Amniotic stem cell (primary cell): ENCODE data around the gene F7.
"Not testable (repeated sequence)": the region's sequence is repeated elsewhere in the genome, so short reads cannot be mapped to it uniquely, and the experiment has no call there.

Experiments used
- DNase-seq: peaks from one replicate; lab custom pipeline; 2025; lab: John Stamatoyannopoulos, UW

F7 gene

DNA sequence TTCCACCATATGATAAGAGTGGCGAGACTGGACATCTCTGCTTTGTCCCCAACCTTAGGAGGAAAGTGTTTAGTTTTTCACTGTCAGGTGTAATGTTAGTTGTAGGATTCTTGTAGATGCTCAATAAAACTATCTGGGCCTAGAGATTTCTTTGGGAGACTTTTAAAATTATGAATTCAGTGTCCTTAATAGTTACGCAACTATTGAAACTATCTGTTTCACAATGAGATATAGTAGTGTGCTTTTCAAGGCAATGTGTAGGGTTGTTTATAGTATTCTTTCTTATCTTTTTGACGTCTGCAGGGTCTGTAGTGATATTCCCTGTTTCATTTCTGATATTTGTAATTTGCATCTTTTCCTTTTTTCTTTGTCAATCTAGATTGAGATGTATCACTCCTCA lies 33.2 kb upstream of the F7 start:
- no peak for DNase-seq

DNA sequence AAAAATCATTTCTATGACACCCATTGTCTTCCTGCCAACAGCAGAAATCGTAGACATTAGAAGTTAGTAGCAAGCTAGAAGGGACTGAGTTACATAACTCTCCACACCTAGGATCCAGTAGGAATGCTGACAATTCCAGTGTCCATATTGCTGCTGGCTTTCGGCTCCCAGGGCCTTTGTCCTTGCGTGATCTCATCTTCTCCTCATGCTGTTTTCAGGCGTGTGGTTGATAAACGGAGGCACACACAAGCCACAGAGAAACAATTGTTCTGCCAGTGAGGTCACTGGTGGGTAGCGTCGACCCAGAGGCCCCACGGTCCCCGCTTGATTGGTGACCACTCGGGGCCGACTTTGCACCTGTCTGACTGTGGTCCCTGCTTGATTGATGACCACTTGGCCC lies 31.6 kb upstream of the F7 start:
- no peak for DNase-seq

DNA sequence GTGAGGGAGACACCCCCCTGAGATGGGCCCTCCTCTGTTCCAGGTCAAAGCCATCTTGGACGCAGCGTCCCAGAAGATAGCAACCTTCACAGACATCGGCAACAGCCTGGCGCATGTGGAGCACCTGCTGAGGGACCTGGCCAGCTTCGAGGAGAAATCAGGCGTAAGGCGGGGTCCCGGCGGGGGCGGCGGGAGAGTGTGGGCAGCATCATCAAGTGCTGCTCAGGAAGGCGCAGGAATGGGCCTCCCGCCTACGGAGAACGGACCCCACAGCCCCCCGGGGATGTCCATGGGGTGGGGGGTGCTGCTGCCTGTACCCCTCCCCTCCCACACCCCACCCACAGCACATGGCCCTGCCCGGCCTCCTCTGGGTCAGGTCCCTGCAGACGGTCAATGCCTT lies 31.2 kb upstream of the F7 start:
- no peak for DNase-seq

DNA sequence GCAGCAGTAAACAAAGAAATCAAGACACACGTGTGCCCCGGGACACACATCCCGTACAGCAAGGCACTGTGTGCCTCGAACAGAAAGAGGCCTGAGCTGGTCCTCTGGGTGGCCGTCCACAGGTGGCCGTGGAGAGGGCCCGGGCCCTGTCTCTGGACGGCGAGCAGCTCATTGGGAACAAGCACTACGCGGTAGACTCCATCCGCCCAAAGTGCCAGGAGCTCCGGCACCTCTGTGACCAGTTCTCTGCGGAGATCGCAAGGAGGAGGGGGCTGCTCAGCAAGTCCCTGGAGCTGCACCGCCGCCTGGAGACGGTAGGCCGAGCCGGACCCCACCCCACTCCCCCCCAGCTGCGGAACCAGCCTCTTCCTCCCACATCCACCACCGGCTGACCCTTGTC lies 30.7 kb upstream of the F7 start:
- no peak for DNase-seq

DNA sequence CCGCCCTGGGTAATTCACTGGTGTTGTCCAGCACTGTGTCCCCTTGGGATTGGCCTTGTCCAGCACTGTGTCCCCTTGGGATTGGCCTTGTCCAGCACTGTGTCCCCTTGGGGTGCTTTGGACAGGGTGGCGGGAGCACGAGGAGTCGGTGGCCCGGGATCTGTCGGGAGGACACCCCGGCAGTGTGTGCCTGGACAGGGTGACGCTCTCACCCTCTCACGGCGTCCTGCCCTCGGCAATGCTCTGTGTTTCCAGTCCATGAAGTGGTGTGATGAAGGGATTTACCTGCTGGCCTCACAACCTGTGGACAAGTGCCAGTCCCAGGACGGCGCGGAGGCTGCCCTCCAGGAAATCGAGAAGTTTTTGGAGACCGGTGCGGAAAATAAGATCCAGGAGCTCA lies 29.9 kb upstream of the F7 start:
- no peak for DNase-seq

DNA sequence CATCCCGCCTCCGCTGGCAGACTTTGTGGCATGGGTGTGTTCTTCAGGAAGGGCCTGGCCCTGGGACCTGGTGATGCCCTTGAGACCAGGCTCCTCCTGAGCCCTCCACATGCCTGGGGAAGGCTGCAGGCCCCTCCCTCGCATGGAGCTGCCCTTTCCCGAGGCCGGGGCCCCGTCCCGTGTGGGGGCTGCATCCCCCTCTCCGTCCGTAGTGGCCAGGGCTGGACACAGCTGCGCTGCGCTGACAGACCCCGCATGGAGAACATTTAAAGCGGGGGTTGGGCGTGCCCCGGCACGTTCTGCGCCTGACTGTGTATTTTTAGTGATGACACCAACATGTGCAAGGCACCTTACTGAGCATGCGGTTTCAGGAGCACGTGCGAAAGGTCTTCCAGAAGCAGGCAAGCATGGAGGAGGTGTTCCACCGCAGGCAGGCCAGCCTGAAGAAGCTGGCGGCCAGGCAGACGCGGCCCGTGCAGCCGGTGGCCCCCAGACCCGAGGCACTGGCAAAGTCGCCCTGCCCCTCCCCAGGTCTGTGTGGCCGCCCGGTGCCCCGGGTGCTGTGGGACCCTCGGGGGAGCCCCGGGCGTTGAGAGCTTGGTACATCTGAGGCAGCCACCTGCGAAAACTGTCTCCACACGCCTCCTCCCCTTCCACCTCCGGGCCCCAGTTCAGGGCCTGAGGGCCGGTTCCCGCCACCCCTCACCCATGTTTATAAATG lies 28.8 kb upstream of the F7 start:
- DNase-seq = no peak

DNA sequence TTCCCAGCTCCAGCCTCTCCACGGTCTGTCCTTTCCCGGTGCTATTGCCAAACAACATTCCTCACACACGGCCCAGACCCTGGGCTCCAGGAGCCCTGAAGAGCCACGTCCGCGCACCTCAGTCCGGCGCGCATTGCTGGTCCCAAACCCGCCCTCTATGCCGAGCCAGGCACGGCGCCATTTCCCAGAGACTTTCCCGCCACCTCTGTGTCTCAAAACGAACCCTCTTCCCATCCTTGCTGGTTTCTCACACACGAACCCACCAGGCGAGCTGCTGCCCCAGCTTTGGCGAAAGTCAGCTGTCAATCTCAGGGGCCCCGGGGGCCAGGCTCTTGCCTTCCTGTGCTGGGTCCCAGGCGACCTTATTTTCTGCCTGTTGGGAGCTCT lies 28.0 kb upstream of the F7 start:
- no peak for DNase-seq

DNA sequence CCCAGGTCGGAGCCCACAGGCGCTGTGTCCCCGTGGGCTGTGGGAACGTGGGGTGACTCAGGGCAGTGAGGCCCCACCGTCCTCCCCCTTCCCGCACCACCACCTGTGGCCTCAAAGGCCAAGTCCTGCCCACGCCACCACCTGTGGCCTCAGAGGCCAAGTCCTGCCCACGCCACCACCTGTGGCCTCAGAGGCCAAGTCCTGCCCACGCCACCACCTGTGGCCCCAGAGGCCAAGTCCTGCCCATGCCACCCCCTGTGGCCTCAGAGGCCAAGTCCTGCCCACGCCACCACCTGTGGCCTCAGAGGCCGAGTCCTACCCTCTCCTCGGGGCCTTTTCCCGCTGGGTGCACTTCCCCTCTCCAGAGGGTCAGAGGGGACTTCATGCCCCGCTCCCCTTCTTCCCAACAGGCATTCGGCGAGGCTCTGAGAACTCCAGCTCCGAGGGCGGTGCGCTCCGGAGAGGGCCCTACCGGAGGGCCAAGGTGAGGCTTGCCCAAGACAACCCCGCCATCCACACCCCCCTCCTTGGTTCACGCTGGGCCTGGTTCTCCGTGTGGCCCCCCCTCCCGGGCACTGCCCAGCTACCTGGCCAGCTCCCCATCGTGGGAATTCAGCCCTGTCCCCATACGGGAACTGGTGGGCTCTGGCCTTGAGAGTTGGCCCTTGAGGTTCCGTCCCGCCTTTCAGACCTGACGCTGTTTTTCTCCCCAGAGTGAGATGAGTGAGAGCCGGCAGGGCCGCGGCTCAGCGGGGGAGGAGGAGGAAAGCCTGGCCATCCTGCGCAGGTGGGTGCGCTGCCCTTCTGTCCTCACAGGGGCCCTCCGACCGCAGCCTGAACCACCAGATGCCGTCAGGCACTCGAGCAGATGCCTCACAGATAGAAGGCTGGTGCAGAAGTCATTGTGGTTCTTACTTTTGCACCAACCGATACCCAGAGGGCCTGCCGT lies 27.4 kb upstream of the F7 start:
- no peak for DNase-seq

DNA sequence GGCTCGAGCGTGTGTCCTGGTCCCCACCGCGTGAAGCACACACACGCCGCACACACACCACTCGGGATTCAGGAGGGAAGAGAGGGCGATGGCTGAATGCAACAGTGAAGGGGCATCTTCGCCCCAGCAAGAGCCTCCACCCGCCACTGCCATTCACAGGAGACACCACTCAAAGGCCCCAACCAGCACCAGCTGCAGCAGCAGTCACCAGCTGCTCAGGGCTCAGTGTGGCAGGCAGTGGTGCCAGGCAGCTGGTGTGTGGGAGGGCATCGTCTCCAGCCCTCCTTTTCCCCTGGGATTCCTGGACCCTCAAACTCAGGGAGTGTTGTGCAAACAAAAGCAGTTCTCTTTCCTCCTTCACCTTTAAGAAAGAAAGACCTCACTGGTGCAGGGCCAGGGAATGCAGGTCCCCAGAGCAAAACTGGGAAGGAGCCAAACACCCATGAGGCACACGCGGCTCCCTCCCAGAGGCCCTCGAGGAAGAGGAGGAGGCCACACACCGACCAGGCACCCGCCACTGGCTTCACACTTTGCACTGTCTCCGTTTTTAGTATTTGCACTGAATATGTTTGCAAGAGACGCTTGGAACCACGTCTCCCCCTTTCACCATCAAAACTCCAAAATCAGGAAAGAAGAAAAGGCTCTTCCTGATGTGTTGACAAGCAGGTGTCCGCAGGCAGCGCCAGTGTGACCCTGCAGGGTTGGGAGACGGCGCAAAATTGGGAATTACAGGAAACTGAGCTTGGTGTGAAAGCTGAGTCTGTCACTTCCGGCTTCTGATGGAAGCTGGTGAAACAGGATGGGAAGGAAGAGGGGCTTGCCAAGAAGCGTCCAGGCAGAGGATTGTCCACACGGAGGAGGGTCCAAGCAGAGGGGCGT lies 26.4 kb upstream of the F7 start:
- DNase-seq = no peak

DNA sequence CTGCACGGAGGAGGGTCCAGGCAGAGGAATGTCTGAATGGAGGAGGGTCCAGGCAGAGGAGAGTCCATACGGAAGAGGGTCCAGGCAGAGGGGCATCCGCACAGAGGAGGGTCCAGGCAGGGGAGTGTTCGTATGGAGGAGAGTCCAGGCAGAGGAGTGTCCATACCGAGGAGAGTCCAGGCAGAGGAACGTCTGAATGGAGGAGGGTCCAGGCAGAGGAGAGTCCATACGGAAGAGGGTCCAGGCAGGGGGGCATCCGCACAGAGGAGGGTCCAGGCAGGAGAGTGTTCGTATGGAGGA lies 25.9 kb upstream of the F7 start:
- DNase-seq = not testable (repeated sequence)

DNA sequence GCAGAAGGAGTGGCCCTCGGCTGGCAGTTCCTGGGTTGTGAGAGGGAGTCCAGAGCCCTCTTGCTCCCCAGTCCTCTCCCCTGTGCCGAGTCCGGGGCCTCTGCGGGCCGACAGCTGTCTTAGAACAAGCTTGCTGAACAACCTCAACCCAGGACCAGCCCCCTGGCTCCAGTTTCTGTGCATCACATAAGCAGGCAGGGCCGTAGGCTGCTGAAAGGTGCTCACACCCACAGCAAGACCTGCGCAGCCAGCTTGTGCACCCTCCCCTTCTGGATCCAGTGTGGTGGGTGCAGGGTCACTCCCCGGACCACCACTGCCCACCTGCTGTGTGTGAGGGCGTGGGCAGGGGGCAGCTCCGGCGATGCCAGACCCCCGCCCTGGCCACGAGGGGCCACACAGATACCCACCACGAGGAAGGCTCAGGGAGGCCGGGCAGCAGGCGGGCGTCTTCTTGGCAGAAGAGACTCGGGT lies 25.2 kb upstream of the F7 start:
- DNase-seq = no peak

DNA sequence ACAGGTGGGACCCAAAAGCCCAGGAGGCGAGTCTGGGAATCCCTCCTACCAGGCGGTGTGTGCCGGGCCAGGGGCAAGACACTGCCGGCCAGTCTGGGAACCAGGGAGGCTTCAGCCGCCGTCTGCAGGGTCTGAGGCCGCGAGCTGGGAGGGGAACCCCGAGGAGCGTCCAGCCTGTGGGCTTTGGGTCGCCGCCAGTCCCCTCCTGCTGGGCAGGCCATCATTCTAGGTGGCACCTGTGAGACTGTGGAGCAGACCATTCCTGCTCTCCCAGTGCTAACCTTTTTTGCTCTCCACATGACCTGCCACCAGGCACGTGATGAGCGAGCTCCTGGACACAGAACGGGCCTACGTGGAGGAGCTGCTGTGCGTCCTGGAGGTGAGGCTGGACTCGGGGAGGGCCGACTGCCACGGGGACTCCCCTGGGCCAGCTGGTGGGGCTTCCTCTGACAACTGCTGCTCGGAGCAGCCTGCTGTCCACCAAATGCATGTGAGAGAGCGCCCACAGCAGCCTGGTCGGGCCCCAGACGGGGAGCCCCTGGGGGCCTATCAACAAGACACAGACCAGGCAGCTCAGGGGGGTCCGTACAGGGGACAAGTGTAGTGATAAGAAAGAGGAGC lies 24.6 kb upstream of the F7 start:
- DNase-seq = no peak

DNA sequence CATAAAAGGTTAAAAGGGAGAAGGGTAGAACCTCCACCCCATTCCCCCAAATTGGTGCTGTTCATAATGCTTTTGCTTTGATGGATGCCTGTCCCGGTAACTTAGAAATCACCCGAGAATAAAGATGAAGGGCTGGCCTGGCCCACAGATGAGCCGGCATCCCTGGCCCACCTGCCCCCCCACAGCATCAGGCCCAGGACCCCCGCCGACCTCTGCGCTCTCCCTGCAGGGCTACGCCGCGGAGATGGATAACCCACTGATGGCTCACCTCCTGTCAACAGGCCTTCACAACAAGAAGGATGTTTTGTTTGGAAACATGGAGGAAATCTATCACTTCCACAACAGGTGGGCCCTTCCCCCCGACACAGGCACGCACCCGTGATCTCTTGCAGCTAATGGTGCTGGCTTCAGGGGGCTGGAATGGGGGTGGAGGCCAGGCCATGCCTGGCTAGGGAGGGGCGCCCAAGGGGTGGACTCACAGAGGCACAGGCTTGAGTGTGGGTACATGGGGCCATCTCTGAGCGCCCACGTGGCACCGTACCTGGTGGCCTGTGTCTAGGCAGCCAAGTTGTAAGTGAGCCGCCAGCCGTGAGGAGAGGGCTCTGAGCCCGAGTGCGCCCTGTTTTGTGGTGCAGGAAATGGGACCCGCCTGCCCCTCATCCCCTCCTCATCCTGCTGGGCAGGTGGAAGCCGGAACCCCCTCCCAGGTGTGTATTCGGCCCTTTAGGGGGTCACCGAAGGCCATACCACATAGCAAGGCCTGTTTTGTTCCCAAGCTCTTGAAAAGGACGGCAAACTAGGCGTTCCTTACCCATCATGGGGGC lies 23.2 kb upstream of the F7 start:
- no peak for DNase-seq

DNA sequence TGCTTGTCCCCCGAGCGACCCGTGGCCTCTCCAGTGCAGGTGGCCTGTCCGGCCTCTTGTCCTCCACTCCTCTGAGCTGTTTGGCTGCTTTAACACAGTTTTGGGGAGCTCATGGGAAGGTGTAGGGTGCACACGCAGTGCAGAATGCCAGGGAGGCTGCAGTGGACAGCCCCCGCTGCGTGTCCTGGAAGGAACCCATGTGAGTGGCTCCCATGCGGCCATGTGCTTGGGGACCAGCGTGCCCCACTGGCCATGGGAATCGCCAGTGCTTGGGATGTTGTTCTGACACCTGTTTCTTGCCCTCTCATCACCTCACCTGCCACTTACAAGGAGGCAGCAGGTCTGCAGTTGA lies 22.6 kb upstream of the F7 start:
- no peak for DNase-seq

DNA sequence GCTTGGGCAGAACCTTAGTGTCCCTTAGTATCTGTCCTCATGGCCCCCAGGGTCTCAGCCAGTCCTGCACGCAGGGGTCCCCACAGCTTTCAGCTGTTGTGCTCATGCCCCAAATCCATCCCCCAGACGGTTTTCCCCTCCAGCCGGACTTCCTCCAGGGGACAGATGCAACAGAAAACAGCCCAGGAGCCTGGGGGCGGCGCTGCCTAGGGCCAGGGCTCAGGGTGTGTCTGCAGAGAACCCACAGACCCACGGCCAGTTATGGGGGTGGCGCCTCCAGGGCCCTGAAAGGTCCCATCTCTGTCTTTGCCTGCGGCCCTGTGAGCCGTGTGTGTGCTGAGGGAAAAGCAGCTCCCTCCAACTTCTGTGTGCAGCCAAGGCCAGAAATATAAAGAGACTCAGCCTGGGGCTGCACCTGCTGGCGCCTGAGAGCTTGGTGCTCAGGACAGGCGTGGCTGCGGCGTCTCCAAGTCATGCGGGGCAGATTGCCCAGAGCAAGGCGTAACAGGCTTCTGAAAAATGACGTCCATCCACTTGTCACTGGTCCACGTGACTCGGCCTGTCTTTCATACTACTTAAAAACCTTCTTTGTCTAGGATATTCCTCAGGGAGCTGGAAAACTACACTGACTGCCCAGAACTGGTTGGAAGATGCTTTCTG lies 22.1 kb upstream of the F7 start:
- DNase-seq = no peak

DNA sequence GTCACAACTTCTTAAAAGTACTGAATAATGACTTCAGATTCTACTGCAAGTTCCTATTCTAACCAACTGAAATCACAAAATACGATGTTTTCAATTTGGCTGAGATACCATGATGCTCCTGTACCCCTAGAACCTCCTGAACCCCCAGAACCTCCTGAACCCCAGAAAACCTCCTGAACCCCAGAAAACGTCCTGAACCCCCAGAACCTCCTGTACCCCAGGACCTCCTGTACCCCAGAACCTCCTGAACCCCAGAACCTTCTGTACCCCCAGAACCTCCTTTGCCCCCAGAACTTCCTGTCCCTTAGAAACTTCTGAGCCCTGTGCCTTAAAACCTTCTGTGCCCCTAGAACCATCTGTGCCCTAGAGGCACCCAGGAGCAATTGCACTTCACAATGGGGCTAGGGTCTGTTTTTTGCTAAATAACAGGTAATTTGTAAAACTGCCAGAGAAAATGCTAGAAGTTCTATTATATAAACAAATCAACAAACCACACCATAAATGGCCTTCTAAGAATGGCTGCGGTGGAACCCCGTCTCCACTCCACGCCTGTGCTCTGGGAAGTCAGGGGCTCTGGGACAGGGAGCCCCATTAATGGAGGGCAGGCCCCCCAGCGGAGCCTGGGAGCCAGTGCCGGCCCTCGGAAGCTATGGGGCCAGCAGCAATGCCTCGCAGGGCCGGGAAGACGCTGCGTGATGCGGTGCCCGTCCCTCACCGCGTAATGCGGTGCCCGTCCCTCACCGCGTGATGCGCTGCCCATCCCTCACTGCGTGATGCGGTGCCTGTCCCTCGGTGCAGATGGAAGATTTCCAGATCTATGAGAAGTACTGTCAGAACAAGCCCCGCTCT lies 21.3 kb upstream of the F7 start:
- DNase-seq = no peak

DNA sequence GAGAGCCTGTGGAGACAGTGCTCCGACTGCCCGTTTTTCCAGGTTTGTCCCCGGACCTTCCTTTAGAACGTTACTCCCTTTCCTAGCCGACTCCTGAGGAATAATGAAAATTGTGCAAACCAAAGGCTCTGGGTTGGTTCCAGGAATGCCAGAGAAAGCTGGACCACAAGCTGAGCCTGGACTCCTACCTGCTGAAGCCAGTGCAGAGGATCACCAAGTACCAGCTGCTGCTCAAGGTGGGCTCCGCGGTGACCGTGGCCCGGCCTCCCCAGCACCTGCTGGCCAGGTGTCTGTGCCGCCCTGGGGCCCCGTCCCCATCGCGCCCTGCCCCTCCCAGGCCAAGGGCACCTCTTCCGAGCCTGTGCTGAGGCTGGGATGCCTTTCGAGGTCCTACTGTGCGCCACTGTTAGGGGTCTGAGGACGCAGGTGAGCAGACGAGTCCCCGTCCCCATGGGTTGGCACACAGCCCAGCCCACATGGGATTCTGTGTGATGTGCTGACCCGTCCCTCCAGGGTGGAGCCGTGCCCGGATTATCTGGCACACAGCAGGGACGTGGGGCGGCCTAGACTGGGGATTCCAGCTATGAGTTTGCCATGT lies 20.5 kb upstream of the F7 start:
- no peak for DNase-seq

DNA sequence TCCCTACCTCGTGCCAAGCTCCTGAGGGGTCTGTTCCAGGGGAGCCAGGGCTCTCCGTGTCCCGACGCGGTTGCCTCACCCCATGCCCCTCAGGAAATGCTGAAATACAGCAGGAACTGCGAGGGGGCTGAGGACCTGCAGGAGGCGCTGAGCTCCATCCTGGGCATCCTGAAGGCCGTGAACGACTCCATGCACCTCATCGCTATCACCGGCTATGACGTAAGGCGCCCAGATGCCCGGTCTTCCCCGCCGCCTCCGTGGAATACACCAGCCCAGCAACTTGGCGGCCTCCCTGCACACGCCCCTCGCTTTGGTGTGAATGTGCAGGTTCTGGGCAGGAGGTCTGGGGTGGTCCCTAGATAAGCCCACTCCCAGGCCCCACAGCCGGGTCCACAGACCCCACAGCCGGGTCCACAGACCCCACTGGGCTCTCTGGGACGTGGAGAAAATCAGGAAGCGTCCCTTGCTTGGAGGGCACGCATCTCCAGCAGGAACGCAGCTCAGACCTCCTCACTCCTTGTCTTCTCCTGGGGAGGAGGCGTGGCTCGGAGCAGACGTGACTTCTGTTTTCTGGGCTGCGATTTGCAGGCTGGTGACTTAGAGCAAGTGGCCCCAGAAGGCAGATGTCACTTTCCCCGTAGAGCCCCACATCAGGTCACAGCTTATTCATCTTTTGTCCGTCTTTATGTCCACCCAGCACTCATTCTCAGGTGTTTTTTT lies 19.4 kb upstream of the F7 start:
- no peak for DNase-seq
